Hepatocyte (in vitro differentiated cells): ENCODE measurements around the gene DLX1.

ENCODE experiments used
- EZH2 ChIP-seq: fragments of 200-600 bp; sonication (generic); IDR thresholded peaks from 2 replicates; pipeline ENCODE4 v1.6.1; 2016; ENCODE audit warnings: antibody characterized with exemption, mild to moderate bottlenecking, borderline replicate concordance
- TF ChIP-seq, protein P1 (sequence below): fragments of 200-600 bp; sonication (generic); IDR thresholded peaks from 2 replicates; pipeline ENCODE4 v1.5.1; 2016; ENCODE audit warnings: antibody characterized with exemption, mild to moderate bottlenecking; ENCODE audit not compliant: poor library complexity

DNA sequence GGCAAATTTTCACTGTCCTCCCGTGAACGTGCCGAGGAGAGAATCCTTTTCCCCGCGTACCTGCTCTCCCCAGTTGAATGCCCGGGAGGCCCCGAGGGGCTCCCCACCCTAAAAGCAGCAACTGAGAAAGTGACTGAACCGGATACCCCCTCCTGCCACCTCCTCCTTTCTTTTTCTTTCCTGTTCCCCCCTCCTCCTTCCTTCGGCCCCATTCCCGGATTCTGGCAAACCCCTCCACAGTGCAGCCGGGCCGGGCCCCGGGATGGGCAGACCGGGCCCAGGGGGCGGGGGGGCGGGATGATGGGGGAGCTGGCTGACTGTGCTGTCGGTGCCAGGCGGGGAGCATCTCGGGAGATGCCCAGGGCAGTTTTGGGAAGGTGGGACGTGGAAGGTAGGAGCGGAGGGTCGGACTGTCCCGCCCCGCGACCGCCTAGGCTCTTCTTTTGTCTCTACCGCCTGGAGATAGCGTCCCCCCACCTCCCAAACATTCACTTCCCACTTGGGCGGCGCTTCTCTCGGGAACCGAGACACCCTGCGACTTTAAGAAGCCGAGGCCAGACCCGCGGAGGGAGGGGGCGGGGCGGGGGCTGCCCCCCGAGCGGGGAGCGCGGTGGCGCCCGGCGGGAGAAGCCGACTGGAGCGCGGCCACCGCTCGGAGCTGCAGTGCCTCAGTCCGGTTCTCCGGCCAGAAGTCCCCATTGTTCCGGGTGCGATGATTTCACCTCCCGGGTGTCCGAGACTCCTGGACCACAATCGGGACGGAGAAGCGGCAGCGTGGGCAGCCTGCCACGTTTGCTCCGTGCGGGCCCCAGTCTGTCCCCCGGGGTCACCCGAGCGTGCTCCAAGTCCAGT, 9.2 kb downstream of the DLX1 start:
- TF ChIP-seq, protein P1, sequence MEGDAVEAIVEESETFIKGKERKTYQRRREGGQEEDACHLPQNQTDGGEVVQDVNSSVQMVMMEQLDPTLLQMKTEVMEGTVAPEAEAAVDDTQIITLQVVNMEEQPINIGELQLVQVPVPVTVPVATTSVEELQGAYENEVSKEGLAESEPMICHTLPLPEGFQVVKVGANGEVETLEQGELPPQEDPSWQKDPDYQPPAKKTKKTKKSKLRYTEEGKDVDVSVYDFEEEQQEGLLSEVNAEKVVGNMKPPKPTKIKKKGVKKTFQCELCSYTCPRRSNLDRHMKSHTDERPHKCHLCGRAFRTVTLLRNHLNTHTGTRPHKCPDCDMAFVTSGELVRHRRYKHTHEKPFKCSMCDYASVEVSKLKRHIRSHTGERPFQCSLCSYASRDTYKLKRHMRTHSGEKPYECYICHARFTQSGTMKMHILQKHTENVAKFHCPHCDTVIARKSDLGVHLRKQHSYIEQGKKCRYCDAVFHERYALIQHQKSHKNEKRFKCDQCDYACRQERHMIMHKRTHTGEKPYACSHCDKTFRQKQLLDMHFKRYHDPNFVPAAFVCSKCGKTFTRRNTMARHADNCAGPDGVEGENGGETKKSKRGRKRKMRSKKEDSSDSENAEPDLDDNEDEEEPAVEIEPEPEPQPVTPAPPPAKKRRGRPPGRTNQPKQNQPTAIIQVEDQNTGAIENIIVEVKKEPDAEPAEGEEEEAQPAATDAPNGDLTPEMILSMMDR, result no peak
- TF ChIP-seq EZH2, result no peak
